NOMO-1 treated with DMSO at 0.1 percent for 48 hours (cell line): Measurements from ENCODE around the gene ASB11.
A peak's percentile ranks its signal among the peaks of the same experiment; 100 is the strongest.
"Not testable (repeated sequence)": the region's sequence is repeated elsewhere in the genome, so short reads cannot be mapped to it uniquely, and the experiment has no call there.

ENCODE experiments used
- DNase-seq: peaks from one replicate; lab custom pipeline; 2025; ENCODE audit not compliant: unreplicated experiment; lab: John Stamatoyannopoulos, UW

ASB11 gene

GRCh38 chrX:15310117-15310516, 5.3 kb downstream of the ASB11 start:
- no peak for DNase-seq

- DNase-seq: not testable (repeated sequence)
Measured at GRCh38 chrX:15305899-15306298, 9.5 kb downstream of the ASB11 start.

GRCh38 chrX:15301924-15302323, 13.5 kb downstream of the ASB11 start:
- DNase-seq: peak; percentile 79

GRCh38 chrX:15299941-15300851, 15.2 kb downstream of the ASB11 start:
- peak; percentile 34 for DNase-seq

GRCh38 chrX:15298780-15299179, 16.7 kb downstream of the ASB11 start:
- DNase-seq: no peak

- no peak for DNase-seq
Measured at GRCh38 chrX:15298201-15298600, 17.2 kb downstream of the ASB11 start.

GRCh38 chrX:15293451-15293850, 22.0 kb downstream of the ASB11 start:
- DNase-seq: no peak

GRCh38 chrX:15292861-15293260, 22.6 kb downstream of the ASB11 start:
- DNase-seq: no peak

- DNase-seq: no peak
Measured at GRCh38 chrX:15277604-15278003, 37.8 kb downstream of the ASB11 start.

- no peak for DNase-seq
Measured at GRCh38 chrX:15274946-15275345, 40.5 kb downstream of the ASB11 start.

GRCh38 chrX:15273275-15273674, 42.2 kb downstream of the ASB11 start:
- DNase-seq: not testable (repeated sequence)

GRCh38 chrX:15271757-15272156, 43.7 kb downstream of the ASB11 start:
- DNase-seq: no peak

GRCh38 chrX:15269618-15270521, 45.6 kb downstream of the ASB11 start, which contains the start of gene ASB9:
ASB9 (minus strand) TSS chrX:15270083; CDS start chrX:15269874, 209 bp downstream.
- no peak for DNase-seq

GRCh38 chrX:15269120-15269519, 46.3 kb downstream of the ASB11 start:
- no peak for DNase-seq

GRCh38 chrX:15254852-15255251, 60.6 kb downstream of the ASB11 start:
- DNase-seq: no peak

- no peak for DNase-seq
Measured at GRCh38 chrX:15245896-15246295, 69.5 kb downstream of the ASB11 start.

GRCh38 chrX:15244421-15244820, 71.0 kb downstream of the ASB11 start:
- DNase-seq: no peak

- DNase-seq: peak; percentile 44
Measured at GRCh38 chrX:15242899-15243555, 72.4 kb downstream of the ASB11 start.

- DNase-seq: no peak
Measured at GRCh38 chrX:15241301-15241700, 74.1 kb downstream of the ASB11 start.

- no peak for DNase-seq
Measured at GRCh38 chrX:15240414-15240813, 75.0 kb downstream of the ASB11 start.

- no peak for DNase-seq
Measured at GRCh38 chrX:15236146-15236545, 79.3 kb downstream of the ASB11 start.
